H1 (cell line): ENCODE data around the gene CCDC60. TPM values are rescaled to one million over a fixed set of nuclear protein-coding genes. Genes with fewer than 3 reads are reported as not detected.
A peak's percentile ranks its signal among the peaks of the same experiment; 100 is the strongest.

ENCODE experiments used
- CTCF ChIA-PET: fragments of 300-600 bp; sonication (Branson Sonifier 250); formaldehyde crosslinking; loops from one replicate; lab custom pipeline; 2021; ENCODE audit not compliant: partially characterized antibody; lab: Charles Lee
- POLR2A ChIA-PET: fragments of 300-600 bp; sonication (Branson Sonifier 250); formaldehyde crosslinking; loops from one replicate; lab custom pipeline; 2021; ENCODE audit warnings: inconsistent platforms; ENCODE audit not compliant: partially characterized antibody; lab: Charles Lee
- DNase-seq, 2 experiments: peaks; one replicate each; pipeline versions ENCODE4 v3.0.0 to v3.0.0-alpha.2; 2010 to 2022; ENCODE audit warnings: low spot score in 2 of 2, low read depth in 1 of 2, mixed read lengths in 1 of 2
- FAIRE-seq: peaks from 2 replicates; lab custom pipeline; 2011; peaks lifted over from hg19 to GRCh38; lab: Jason Lieb, UNC
- H2AFZ ChIP-seq: 2 replicates; pipeline ENCODE4 v1.8.1; 2012; ENCODE audit warnings: low read length, inconsistent platforms
- H2AK5ac ChIP-seq: 2 replicates; pipeline ENCODE4 v1.6.1; 2013; ENCODE audit warnings: low read depth, low read length
- H2BK120ac ChIP-seq: replicated peaks from 2 replicates; pipeline ENCODE3; 2013; ENCODE audit warnings: low read depth, low read length, inconsistent platforms
- H2BK12ac ChIP-seq: 2 replicates; pipeline ENCODE4 v1.6.1; 2013; ENCODE audit warnings: low read depth, low read length
- H2BK15ac ChIP-seq: 2 replicates; pipeline ENCODE4 v1.6.1; 2013; ENCODE audit warnings: low read length
- H2BK20ac ChIP-seq: 2 replicates; pipeline ENCODE4 v1.6.1; 2013; ENCODE audit warnings: low read length
- H2BK5ac ChIP-seq: 2 replicates; pipeline ENCODE4 v1.6.1; 2013; ENCODE audit warnings: low read depth, low read length
- H3K14ac ChIP-seq: 2 replicates; pipeline ENCODE4 v1.6.1; 2013; ENCODE audit warnings: inconsistent platforms; ENCODE audit not compliant: insufficient read length
- H3K18ac ChIP-seq: 2 replicates; pipeline ENCODE4 v1.6.1; 2013; ENCODE audit warnings: low read length; ENCODE audit errors: extremely low read depth
- H3K23ac ChIP-seq: 2 replicates; pipeline ENCODE4 v1.6.1; 2013; ENCODE audit warnings: inconsistent platforms; ENCODE audit not compliant: insufficient read length
- H3K23me2 ChIP-seq: 2 replicates; pipeline ENCODE4 v1.6.1; 2013; ENCODE audit warnings: low read depth, low read length
- H3K27ac ChIP-seq: 2 replicates; pipeline ENCODE4 v1.6.1; 2011; ENCODE audit warnings: low read depth, low read length, inconsistent platforms
- H3K27me3 ChIP-seq, 4 experiments: replicated peaks in 1 of 4; 1 replicate in 1 of 4; 2 replicates in 3 of 4; pipeline versions ENCODE4 v1.6.1 to v1.8.1; 2011 to 2013; ENCODE audit warnings: low read length in 3 of 4, mild to moderate bottlenecking in 3 of 4, inconsistent platforms in 2 of 4, mixed read lengths in 2 of 4, moderate library complexity in 1 of 4; ENCODE audit not compliant: control insufficient read depth in 3 of 4, insufficient read depth in 3 of 4; ENCODE audit errors: extremely low read depth in 1 of 4
- H3K36me3 ChIP-seq, 4 experiments: 2 replicates each; pipeline versions ENCODE4 v1.6.1 to v1.8.1; 2011 to 2013; ENCODE audit warnings: mild to moderate bottlenecking in 4 of 4, low read length in 3 of 4, moderate library complexity in 2 of 4, control low read depth in 1 of 4, inconsistent platforms in 1 of 4; ENCODE audit not compliant: insufficient read depth in 4 of 4, control insufficient read depth in 2 of 4
- H3K4ac ChIP-seq: replicated peaks from 2 replicates; pipeline ENCODE3; 2013; ENCODE audit warnings: low read length, low read depth, mixed read lengths, inconsistent platforms; ENCODE audit not compliant: insufficient read length
- H3K4me1 ChIP-seq, 4 experiments: replicated peaks in 1 of 4; 1 replicate in 1 of 4; 2 replicates in 3 of 4; pipeline versions ENCODE4 v1.6.1 to v1.8.1; 2011 to 2013; ENCODE audit warnings: low read length in 3 of 4, inconsistent platforms in 2 of 4, mixed read lengths in 1 of 4; ENCODE audit not compliant: insufficient read depth in 4 of 4, control insufficient read depth in 3 of 4
- H3K4me2 ChIP-seq, 2 experiments: 2 replicates each; pipeline versions ENCODE4 v1.6.1 to v1.8.1; 2011 to 2013; ENCODE audit warnings: low read depth in 2 of 2, low read length in 2 of 2, control low read depth in 1 of 2, inconsistent platforms in 1 of 2, mild to moderate bottlenecking in 1 of 2; ENCODE audit not compliant: insufficient read depth in 1 of 2
- H3K4me3 ChIP-seq, 4 experiments: fragments of 200-600, 300-600 bp in 1 of 4; sonication (generic), shearing (Covaris generic), sonication (Bioruptor Twin) in 1 of 4; 2 replicates each; pipeline versions ENCODE4 v1.5.1 to v1.8.1; 2011 to 2016; ENCODE audit warnings: low read length in 4 of 4, low read depth in 3 of 4, control low read depth in 2 of 4, inconsistent platforms in 2 of 4, mild to moderate bottlenecking in 2 of 4, mixed read lengths in 1 of 4, moderate library complexity in 1 of 4; ENCODE audit not compliant: insufficient read depth in 2 of 4; ENCODE audit errors: extremely low read depth in 1 of 4
- H3K56ac ChIP-seq: replicated peaks from 2 replicates; pipeline ENCODE3; 2013; ENCODE audit warnings: low read depth, mild to moderate bottlenecking, mixed read lengths, low read length, inconsistent platforms; ENCODE audit not compliant: insufficient read length
- H3K79me1 ChIP-seq: 2 replicates; pipeline ENCODE4 v1.6.1; 2013; ENCODE audit warnings: low read depth, low read length, control low read depth
- H3K79me2 ChIP-seq, 2 experiments: 2 replicates each; pipeline versions ENCODE4 v1.6.1 to v1.8.1; 2012 to 2013; ENCODE audit warnings: low read length in 2 of 2, mild to moderate bottlenecking in 2 of 2, inconsistent platforms in 1 of 2; ENCODE audit not compliant: insufficient read depth in 2 of 2, control insufficient read depth in 1 of 2
- H3K9ac ChIP-seq, 4 experiments: replicated peaks in 1 of 4; 1 replicate in 1 of 4; 2 replicates in 3 of 4; pipeline versions ENCODE4 v1.6.1 to v1.8.1; 2011 to 2013; ENCODE audit warnings: low read depth in 3 of 4, low read length in 3 of 4, control low read depth in 2 of 4, mild to moderate bottlenecking in 2 of 4, moderate library complexity in 2 of 4, inconsistent platforms in 1 of 4; ENCODE audit errors: extremely low read depth in 1 of 4
- H3K9me3 ChIP-seq, 2 experiments: 2 replicates each; pipeline versions ENCODE4 v1.6.1 to v1.8.1; 2012 to 2013; ENCODE audit warnings: mild to moderate bottlenecking in 2 of 2, moderate library complexity in 2 of 2, control low read depth in 1 of 2, inconsistent platforms in 1 of 2, low read depth in 1 of 2, low read length in 1 of 2, mixed read lengths in 1 of 2; ENCODE audit not compliant: insufficient read depth in 2 of 2
- H4K20me1 ChIP-seq, 2 experiments: replicated peaks in 1 of 2; 2 replicates each; pipeline versions ENCODE3 to v1.8.1; 2011 to 2013; ENCODE audit warnings: inconsistent platforms in 2 of 2, low read length in 2 of 2, mild to moderate bottlenecking in 1 of 2; ENCODE audit not compliant: insufficient read depth in 2 of 2, control insufficient read depth in 1 of 2
- H4K5ac ChIP-seq: 2 replicates; pipeline ENCODE4 v1.6.1; 2013; ENCODE audit warnings: low read length, low read depth, mixed read lengths, inconsistent platforms; ENCODE audit not compliant: insufficient read length
- H4K8ac ChIP-seq: 2 replicates; pipeline ENCODE4 v1.8.0; 2013; ENCODE audit warnings: mild to moderate bottlenecking, moderate library complexity, low read length, inconsistent platforms; ENCODE audit not compliant: insufficient read depth; ENCODE audit errors: extremely low read depth
- H4K91ac ChIP-seq: replicated peaks from 2 replicates; pipeline ENCODE3; 2013; ENCODE audit warnings: low read length, mixed read lengths, inconsistent platforms; ENCODE audit not compliant: insufficient read length
- CHD2 ChIP-seq: IDR thresholded peaks from 2 replicates; pipeline ENCODE4 v1.6.1; 2012; ENCODE audit warnings: low read length, improper control_type of control experiment
- CTBP2 ChIP-seq: IDR thresholded peaks from 2 replicates; pipeline ENCODE4 v1.7.0; 2011; ENCODE audit warnings: borderline replicate concordance, mild to moderate bottlenecking, moderate library complexity, mixed read lengths, low read length; ENCODE audit not compliant: insufficient read depth, insufficient read length
- SP2 ChIP-seq: IDR thresholded peaks from 2 replicates; pipeline ENCODE4 v1.6.1; 2012; ENCODE audit warnings: mild to moderate bottlenecking, low read length, inconsistent platforms
- TAF7 ChIP-seq: optimal IDR thresholded peaks from 2 replicates; pipeline ENCODE3; 2011; ENCODE audit warnings: low read depth, mild to moderate bottlenecking, inconsistent platforms, low read length, moderate library complexity, borderline replicate concordance
- WGBS, 2 experiments: shearing (Covaris generic) in 1 of 2; methylation state at CpG; one replicate each; pipeline versions ENCODE4 v1.1.6 to v1.1.7; 2013 to 2015; ENCODE audit warnings: low lambda C conversion rate in 2 of 2, mixed read lengths in 2 of 2, inconsistent platforms in 1 of 2, low coverage in 1 of 2, missing lambda C conversion rate in 1 of 2; ENCODE audit not compliant: insufficient replicate concordance in 2 of 2, insufficient coverage in 1 of 2, insufficient read length in 1 of 2; ENCODE audit errors: extremely low coverage in 1 of 2, missing lambda C conversion rate in 1 of 2; 5-methylcytosine and 5-hydroxymethylcytosine counted together
- polyA plus RNA-seq, 7 experiments: library from polyadenylated mRNA; depleted of rRNA in 3 of 7; stranded (reverse) in 5 of 7; unstranded in 2 of 7; fragments of >200 nt in 5 of 7; fragments of 200-250 nt in 2 of 7; gene quantifications; 1 replicate in 5 of 7; 2 replicates in 1 of 7; 4 replicates in 1 of 7; pipeline versions ENCODE4 v1.2.1 to v1.2.3, GENCODE V29; 2011 to 2013; ENCODE audit warnings: missing spikeins in 2 of 7, mixed read lengths in 2 of 7
- total RNA-seq: library from RNA; stranded (reverse); fragmentation: NEBNext Ultra II Directional; extraction: Animal tissue kit (Norgen Biotek cat#: 25700); gene quantifications from 2 replicates; pipeline ENCODE4 v1.2.1, GENCODE V29; 2021

The CCDC60 gene
- total and polyA plus RNA-seq, 2 of the 8 experiments (the other 6 are each of a cell fraction or from before 2014, with no cell fraction given), result 0.05 TPM; not detected in 1

DNA sequence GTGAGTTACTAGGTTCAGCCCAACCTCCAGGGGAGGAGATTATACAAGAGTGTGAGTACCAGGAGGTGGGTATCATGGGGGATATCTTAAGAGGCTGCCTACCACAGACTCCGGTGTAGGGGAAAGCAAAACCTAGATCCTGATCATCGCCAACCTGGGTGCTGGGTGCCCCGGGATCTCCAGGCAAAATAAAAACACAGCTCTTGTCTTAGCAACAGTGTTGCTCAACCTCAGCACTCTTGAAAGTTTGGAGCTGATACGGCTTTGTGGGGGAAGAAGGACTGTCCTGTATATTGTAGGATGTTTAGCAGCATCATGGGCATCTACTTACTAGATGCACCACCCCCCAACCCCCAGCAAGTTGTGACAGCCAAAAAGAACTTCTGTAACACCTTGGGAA is 74.5 kb downstream of the CCDC60 start:
- H4K91ac ChIP-seq, result no peak overlapping the region
- ChIA-PET POLR2A (interaction anchor here (0.6 to 2.0 kb wide), 3 partner anchors 12 to 90 kb away, joined by 3 to 5 read pairs (median 4); no protein-coding TSS in a partner anchor), CTCF (interaction anchor here (0.6 to 8.7 kb wide), 7 partner anchors 8 to 372 kb away, joined by 3 to 70 read pairs (median 6); partner anchors contain the start of gene CCDC60)
- no peak overlapping the region for H3K27ac ChIP-seq
- H2AFZ ChIP-seq, result no peak overlapping the region
- H3K4ac ChIP-seq, result no peak overlapping the region
- no peak overlapping the region for H2BK5ac ChIP-seq
- H4K20me1 ChIP-seq, result no peaks in the 10 kb centered on the region
- no peak overlapping the region for H2BK15ac ChIP-seq
- no peak overlapping the region for H3K4me3 ChIP-seq
- no peaks in the 10 kb centered on the region for H3K36me3 ChIP-seq
- H3K9ac ChIP-seq, result no peak overlapping the region
- no peaks in the 10 kb centered on the region for H3K27me3 ChIP-seq
- no peak overlapping the region for H2BK20ac ChIP-seq
- no peak overlapping the region for H2AK5ac ChIP-seq
- no peaks in the 10 kb centered on the region for H3K79me1 ChIP-seq
- no peaks in the 10 kb centered on the region; the same call in 1 of the 2 replicates for H3K23me2 ChIP-seq
- no peak overlapping the region for H3K14ac ChIP-seq
- H2BK120ac ChIP-seq, result no peak overlapping the region
- peaks cover 0 to 6% (median 4%) of the 10 kb centered on the region in 4 experiments; a peak in 5 of 7 replicates for H3K4me1 ChIP-seq
- no peaks in the 10 kb centered on the region for H3K9me3 ChIP-seq
- FAIRE-seq, result no peak
- 94% methylated on average over 4 of the region's 4 CpGs; no CpG with 5 or more reads in 1 of the 2 experiments for WGBS, 2 experiments
- no peak for DNase-seq
- H3K79me2 ChIP-seq, result no peaks in the 10 kb centered on the region
- H4K5ac ChIP-seq, result no peak overlapping the region
- H4K8ac ChIP-seq, result no peak overlapping the region
- no peak overlapping the region for H3K4me2 ChIP-seq
- no peak overlapping the region for H3K18ac ChIP-seq
- H3K23ac ChIP-seq, result no peak overlapping the region
- no peak overlapping the region for H3K56ac ChIP-seq
- H2BK12ac ChIP-seq, result 0 out of 2 replicates have a peak overlapping the region, but pooled peaks have one; percentile 9
- TF ChIP-seq CTBP2 (no peak), TAF7 (no peak), CHD2 (no peak), SP2 (no peak)
